NCI-H446 treated with DMSO at 0.1 percent for 48 hours (cell line): ENCODE measurements around the gene HASPIN.

Experiments
- DNase-seq: peaks from one replicate; lab custom pipeline; 2025; lab: John Stamatoyannopoulos, UW

Gene HASPIN

GRCh38 chr17:3723556-3724377, at the start of gene HASPIN:
TSS of gene HASPIN (plus strand) at chr17:3723903. CDS start at chr17:3723936, 33 bp downstream.
- DNase-seq: peak; percentile 61

- no peak for DNase-seq
Observed at GRCh38 chr17:3675886-3676285, 47.8 kb upstream of the HASPIN start.

GRCh38 chr17:3678095-3678820, 45.4 kb upstream of the HASPIN start:
- DNase-seq: no peak

DNA sequence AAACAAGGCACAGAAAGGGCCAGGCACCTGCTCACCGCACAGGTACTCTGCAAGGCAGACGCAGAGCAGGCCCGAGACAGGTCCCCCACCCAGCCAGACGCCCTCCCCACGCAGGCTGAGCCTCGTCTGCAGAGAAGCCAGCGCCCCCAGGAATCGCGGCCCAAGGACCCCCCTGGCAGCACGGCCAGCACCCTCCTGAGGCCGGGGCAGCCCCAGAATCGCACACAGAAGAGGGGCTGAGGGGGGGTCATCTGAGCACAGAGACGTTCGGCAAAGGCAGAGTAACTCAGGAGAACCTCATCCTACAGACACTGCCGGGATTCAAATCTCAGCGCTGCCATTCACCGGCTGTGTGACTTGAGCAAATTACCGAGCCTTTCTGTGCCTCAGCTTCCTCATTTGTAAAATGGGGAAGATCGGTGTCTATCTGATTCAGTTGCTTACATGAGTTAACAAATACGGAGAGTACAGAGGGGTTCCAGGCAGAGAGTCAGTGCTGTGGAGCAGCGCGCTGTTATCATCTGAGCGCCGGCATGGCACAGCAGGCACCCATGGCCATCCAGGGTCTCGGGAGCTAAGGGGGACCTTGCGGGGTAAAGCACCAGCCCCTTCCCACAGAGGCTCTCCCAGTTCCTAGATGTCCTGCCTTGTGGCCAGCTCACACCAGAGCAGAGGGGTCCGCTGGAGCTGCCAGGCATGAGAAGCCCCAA, 44.7 kb upstream of the HASPIN start:
- no peak for DNase-seq

GRCh38 chr17:3679531-3680126, 44.1 kb upstream of the HASPIN start:
- no peak for DNase-seq

DNA sequence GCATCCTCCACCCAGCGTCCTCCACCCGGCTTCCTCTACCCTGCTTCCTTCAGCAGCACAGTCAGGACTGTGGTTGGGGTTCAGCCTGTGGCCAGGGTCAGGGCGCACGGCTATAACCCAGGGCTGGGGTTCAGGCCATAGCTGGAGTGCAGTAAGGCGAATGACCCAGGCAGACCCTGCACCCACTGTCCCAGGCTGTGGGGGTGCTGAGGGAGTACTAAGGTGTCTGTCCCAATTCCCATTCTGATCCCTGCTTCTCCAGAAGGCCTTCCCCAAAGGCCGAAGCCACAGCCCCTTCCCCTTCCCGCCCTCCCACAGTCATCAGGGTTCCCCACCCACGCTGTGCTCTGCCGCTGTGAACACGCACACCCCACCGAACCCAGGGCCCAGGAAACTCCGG, 42.6 kb upstream of the HASPIN start:
- no peak for DNase-seq

GRCh38 chr17:3681565-3681964, 42.1 kb upstream of the HASPIN start:
- no peak for DNase-seq

DNA sequence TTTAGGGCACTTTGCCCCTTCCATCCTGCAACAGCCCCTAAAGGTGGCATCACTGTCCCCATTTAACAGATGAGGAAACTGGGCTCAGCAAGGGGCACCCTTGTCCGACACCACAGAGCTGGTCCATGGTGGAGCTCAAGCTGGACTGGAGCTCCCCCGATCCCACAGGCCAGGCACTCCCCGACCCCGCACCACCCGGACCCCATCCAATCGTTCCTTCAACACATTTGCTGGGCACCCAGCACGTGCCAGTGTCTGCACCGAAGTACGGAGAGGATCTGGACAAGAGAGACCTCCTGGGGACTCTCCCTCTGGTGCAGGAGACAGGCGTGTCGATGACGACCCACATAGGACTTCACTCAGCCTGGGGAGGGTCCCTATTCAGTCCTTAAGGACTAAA, 41.7 kb upstream of the HASPIN start:
- DNase-seq: no peak

GRCh38 chr17:3683054-3683511, 40.6 kb upstream of the HASPIN start:
- DNase-seq: no peak

DNA sequence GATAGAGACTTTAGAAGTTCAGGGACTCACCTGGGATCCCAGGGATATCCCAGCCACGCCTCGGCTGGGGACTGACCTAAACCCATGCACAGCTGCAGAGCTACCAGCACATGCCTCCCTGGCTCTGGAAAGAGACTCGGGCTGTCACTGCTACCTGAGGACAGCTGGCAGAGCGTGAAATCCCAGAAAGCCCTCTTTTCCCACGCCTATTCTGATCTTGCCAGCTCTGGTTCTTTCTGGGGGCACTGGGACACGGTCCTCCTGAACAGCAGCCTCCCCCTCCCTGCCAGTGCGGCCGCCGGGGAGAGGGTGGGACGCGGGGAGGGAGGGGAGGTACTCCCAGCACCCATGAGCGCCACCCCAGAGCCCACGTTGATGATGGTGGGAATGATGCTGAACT, 38.5 kb upstream of the HASPIN start:
- DNase-seq: no peak

DNA sequence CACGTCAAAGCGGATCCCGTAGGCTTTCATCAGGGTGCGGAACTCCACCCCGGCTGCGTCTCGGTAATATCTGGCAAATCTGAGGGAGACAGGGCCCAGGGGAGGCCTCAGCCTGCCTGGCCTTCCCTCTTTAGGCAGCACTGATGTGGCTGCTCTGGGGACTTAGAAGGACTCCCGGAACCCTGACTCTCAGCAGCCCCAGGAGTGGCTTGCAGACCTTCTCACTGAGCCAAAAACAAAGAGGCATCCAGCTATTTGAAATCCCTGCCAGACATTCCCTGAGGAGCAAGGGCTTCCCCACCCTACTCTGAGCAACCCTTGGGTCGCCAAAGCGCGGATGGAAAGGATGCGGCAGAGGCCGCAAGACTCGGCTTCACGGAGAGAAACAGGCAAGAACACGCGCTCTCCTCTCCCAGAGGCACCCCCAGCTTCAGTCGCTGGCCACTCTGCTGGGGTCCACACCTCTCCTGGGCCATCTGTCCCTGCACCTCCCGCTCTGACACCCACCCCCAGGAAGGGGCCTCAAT, 35.6 kb upstream of the HASPIN start:
- DNase-seq: no peak

DNA sequence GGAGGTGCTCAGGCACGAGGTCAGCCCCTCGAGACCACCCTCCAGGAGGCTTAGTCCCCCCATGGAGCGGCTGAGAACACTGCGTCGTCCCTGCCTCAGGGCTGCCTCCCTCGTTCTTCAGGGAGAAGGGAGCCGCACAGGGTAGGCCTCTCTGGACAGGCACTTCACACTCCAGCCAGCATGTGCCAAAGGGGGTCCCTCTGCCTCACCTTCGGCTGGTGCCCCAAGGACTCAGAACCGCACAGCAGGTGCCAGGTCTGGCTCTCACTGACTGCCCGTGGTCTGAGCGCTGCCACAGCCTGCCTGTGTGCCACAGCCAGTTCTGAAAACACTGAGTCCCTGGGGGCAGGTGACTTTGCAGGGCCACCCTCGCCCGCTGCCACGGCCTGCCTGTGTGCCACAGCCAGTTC, 34.8 kb upstream of the HASPIN start:
- no peak for DNase-seq

GRCh38 chr17:3689262-3690093, 34.2 kb upstream of the HASPIN start:
- no peak for DNase-seq

DNA sequence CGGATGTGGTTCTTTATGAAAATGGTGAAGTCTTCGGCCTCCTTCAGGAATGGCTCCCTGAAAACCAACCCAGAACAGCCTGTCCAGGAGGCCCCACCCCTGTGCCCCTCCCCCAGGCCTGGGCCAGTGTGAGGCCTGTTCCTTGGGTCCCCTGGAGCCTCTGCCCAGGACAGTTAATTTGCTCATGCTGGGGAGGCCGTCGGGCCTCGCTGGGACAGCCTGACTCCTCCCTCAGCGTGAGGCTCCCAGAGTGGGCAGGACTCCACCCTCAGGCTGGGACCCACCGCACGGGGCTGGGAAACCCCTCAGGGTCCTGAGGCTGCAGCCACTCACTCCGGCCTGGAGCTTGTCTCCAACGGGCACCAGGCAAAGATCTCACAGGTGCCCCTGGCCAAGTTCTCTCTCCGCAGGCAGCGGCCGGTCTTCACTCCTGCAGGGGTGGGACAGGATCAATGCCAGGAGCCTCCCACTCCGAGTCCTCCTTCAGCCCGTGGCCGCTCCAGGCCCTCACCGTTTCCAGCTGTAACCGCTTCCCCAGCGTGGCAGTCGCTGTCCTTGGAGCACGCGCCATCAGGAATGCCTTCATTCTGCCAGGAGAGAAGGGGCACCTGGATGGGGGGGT, 33.5 kb upstream of the HASPIN start:
- no peak for DNase-seq

GRCh38 chr17:3691617-3692067, 32.1 kb upstream of the HASPIN start:
- no peak for DNase-seq

GRCh38 chr17:3692346-3692745, 31.4 kb upstream of the HASPIN start:
- no peak for DNase-seq

- no peak for DNase-seq
Observed at GRCh38 chr17:3693141-3693540, 30.6 kb upstream of the HASPIN start.

GRCh38 chr17:3693829-3694231, 29.9 kb upstream of the HASPIN start:
- DNase-seq: no peak

DNA sequence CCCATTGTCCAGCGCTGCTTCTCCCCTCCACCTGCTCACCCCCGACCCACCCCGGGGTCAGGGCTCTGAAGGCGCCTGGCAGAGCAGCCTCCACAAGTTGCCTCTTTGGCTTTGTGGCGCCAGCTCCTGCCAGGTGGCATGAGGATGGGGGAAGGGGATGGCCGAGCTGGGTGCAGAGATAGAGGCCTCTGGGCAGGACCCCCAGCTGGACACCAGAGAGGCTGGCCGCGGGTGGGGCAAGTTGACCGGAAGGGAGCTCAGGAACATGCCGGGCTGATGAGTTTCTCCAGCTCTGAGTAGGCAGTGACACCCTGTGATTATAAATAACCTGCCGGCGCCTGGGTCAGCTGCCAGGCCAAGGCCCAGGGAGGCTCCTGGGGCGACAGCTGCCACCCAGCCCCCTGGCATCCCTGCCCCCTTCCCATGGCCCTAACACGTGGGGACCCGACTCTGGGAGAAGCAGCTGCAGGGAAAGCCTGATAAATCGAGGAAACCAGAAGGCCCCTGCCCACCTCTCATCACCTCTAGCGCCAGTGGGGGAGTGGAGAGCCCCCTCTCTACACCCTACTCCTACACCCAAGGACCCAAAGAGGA, 28.5 kb upstream of the HASPIN start:
- no peak for DNase-seq
